HG03521 (cell line): ENCODE measurements around the gene GTF2H2.
A peak's percentile ranks its signal among the peaks of the same experiment; 100 is the strongest.
"Not testable (repeated sequence)": the region's sequence is repeated elsewhere in the genome, so short reads cannot be mapped to it uniquely, and the experiment has no call there.

ENCODE experiments used
- ATAC-seq: cut with Tn5 transposase; IDR thresholded peaks from one replicate; pipeline ENCODE4 v1.9.1; 2021; ENCODE audit warnings: mild to moderate bottlenecking, moderate library complexity; ENCODE audit not compliant: unreplicated experiment

GTF2H2 gene

DNA sequence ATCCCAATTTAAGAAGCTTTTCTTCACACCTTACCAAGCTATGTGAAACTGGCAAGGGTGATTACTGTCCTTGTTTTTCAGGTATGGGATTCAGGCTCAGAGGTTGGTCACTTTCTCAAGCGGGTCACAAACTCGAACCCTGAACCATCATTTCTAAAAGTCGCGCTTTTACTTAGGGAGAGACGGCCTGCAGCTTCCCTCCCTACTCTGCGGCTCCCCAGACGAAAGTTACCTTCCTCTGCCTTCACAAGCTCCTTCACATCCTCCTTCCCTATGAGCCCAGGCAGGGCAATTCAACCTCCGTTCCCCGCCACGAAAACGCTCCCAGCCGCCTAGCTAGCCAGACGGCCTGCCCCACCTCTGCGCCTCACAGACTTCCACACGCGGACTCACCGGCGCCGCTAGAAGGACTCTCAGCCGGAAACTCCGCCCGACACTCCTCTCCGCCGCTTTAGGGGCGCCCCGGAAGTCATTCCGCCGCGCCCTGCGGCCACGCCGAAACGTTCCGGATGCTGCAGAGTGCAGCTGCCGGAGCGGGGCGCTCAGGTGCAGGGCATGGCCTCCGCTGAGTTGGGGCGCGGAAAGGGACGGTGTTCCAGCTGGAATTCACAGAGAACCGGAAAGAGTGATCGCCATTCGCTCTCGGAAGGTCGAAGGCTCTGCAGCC, at the start of gene GTF2H2:
GTF2H2 (minus strand) TSS at position 415 of the 667 bp plus-strand sequence. CDS start 4,913 bp downstream, outside the sequence.
- peak; percentile 97 for ATAC-seq

DNA sequence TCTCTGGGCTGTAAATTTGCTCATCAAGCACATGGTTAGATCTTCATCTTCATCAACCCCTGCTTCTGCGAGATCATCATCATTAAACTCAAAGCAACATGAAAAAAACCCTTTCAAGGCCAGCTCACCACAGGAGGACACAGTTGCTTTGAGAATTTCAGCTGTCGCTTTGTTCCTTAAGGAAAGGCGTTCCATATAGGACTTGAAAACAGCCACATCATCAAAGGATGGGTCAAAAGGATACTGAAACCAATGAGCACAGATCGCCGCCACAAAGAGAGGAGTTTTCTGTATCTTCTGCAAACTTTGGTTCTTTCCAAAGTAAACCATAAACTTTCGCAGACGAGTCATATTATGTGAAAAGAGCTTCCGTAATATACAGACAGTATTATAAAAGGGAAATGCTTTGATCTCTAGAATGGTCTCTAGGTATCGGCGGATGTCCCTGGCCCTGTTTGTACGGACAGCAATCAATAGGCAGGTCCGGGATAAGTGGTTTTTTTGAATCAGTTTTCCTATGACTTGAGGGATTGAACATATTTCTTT, 42.3 kb upstream of the GTF2H2 start:
- not testable (repeated sequence) for ATAC-seq

DNA sequence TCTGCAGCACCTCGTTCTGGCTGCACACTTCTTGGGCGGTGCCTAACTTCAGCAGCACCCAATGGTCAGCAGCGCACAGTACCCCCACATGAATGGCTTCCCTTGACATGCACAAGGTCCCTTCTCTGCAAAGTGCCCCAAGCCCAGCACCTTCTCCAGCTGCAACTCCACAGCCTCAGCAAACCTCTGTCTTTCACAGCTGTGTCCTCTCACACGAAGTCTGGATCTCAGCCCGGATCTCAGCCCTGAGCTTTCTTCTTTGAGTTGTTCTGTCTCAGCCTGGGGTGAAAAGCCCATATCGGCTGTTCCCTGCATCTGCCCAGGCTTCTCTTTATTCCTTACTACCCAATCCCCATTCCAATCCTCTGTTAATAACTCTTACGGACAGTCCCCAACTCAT, 32.5 kb upstream of the GTF2H2 start:
- ATAC-seq, result not testable (repeated sequence)

DNA sequence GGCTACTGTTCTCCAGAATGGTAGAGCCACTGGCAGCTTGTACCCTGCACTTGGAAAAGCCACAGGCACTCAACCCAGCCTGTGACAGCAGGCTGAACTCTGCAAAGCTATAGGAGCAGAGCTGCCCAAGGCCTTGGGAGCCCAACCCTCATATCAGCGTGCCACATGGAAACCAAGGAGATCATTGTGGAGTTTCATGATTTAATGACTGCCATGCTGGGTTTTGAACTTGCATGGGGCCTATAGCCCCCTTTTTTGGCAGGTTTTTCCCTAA, 30.4 kb upstream of the GTF2H2 start:
- ATAC-seq, result not testable (repeated sequence)

DNA sequence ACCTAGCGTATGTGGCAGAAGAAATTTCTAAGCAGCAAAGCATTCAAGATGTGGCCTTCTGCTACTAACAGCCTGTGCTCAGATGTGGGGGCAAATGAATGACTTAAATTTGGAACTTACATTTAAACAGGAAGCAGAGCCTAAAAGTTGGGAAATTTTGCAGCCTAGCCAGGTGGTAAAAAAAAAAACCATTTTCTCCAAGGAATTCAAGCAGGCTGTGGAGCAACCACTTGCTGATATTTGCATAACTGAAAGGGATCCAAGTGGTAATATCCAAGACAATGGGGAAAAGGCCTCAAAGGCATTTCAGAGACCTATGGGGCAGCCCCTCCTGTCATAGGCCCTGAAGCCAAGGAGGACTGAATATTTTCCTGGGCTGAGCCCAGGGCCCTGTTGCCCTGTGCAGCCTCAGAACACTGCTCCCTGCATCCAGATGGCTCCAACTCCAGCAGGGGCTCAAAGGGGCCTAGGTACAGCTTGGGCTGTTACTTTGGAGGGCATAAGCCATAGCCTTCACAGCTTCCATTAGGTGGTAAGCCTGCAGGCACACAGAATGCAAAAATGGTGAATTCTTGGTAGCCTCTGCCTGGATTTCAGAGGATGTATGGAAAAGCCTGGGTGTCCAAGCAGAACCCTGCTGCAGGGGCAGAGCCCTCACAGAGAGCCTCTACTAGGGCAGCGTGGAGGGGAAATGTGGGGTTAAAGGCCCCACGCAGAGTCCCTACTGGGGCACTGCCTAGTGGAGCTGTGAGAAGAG, 29.9 kb upstream of the GTF2H2 start:
- ATAC-seq, result not testable (repeated sequence)

DNA sequence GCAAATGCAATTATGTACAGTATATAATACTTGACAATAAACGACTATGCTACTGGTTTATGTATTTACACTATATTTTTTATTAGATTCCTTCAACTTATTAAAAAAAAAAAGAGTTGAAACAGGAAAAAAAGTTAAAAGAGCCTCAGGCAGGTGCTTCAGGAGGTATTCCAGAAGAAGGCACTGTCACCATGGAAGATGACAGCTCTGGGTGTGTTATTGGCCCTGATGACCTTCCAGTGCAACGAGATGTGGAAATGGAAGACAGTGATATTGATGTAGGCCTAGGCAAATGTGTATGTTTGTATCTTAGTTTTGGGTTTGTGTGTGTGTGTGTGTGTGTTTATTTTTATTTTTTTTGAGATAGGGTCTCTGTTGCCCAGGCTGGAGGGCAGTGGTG, 22.3 kb upstream of the GTF2H2 start:
- not testable (repeated sequence) for ATAC-seq

DNA sequence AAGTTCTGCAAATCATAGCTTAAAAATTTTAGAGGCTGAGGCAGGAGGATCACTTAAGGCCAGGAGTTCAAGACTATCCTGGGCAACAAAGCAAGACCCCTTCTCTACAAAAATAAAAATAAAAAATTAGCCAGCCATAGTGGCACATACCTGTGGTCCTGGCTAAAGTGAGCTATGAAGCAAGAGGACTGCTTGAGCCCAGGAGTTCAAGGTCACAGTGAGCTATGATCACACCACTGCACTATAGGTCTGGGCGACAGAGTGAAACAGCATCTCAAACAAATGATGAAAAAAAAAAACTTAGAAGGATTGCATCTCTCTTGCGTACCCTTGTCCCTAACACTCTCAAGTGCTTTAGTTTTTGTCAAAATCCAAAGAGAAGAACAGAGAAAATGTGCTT, 21.3 kb upstream of the GTF2H2 start:
- not testable (repeated sequence) for ATAC-seq

DNA sequence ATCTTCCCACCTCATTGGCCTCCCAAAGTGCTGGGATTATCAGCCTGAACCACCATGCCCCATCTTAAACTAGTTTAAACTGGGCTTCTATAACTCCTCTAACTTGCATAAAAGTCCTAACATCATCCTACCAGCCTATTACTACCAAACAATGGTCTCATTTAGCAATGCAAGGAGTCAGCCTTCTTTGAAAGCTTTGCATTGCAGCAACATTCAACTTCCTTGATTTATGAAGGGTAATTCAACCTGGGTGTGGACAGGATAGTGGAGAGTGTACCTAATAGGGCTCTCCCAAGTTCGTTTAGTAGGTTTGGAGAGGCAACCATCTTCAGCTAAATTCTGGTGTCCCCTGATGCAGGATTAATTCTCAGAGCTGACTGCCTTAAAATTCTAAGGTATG, 18.7 kb upstream of the GTF2H2 start:
- ATAC-seq, result not testable (repeated sequence)

DNA sequence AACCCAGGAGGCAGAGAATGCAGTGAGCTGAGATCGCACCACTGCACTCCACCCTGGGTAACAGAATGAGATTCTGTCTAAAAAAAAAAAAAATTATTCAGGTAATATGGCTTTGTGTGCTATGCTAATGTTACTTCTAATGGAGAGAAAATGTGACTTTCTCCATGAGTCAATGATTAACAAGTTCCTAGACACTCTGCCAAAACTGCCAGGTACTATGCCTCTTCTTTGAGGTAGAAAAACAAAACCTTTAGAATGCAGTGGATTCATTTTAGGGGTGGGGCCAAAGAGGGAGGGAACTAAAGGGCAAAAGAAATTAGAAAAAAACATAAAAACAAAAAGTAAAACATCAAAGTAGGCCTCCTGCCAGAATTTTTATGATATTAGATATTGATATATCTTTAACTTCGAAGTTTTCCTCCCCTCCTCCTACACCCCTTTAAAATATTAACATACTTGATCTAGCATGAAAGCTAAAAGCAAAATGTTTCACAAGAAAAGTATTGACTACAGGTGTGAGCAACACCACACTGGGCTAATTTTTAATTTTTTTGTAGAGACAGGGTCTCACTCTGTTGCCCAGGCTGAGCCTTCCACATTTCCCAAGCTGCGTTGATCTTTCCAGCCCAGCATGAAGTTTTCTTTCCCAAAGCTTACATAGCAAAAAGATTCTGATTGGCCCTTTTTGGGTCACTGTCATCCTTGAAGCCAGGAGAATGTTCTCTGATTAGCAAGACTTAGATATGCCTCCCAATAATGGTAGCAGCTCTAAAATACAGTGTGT, 17.0 kb upstream of the GTF2H2 start:
- not testable (repeated sequence) for ATAC-seq

DNA sequence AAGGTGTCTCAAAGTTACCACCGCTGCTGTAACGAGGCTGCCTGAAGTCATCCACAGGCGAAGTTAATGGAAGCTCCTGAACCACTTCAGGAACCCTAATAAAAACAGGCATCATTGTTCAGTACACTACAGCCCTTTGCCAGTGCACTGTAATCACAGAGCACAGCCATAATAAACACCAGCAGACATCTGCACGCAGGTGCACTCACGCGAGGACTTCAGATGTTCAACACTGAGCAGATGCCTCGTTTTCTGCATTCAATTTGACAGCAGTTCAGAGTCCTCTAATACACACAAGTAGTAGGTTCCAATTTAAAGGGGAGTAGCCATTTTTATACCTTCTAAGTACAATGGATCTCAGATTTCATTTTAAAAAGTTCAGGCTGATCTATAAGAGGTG, 15.4 kb upstream of the GTF2H2 start:
- ATAC-seq, result not testable (repeated sequence)

DNA sequence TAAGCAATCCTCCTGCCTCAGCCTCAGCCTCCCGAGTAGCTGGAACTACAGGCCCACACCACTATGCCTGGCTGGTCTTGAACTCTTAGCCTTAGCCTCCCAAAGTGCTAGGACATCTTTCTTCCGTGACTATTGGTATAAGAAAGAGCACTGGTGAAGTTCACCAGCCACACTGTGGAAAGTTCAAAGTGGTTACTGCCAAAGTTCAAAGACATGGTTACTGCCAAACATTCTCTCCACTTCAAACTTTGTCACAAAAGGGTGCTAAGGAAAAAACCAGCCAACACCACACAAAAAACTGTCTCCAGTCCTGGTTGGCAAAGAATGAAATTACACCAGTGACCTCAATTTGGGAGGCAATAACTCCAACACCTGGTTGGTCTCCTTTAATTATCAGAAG, 14.9 kb upstream of the GTF2H2 start:
- not testable (repeated sequence) for ATAC-seq

DNA sequence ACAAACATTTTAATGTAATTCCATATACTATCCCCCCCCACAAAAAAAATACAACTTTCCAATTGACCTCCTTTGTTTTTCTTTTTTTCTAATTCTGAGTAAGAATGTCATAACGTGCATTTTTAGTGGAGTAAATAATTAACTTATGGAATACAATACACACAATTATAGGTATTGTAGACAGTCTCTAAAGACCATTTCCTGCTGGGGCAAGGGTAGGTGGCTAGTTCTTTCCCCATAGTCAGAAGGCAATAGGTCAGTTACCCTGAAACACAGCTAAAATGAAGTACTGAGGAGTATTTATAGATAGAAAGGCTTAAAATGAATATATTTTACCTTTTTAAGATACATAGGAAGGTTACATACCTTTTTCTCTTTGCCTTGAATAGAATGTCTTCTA, 6.2 kb downstream of the GTF2H2 start:
- ATAC-seq, result not testable (repeated sequence)

DNA sequence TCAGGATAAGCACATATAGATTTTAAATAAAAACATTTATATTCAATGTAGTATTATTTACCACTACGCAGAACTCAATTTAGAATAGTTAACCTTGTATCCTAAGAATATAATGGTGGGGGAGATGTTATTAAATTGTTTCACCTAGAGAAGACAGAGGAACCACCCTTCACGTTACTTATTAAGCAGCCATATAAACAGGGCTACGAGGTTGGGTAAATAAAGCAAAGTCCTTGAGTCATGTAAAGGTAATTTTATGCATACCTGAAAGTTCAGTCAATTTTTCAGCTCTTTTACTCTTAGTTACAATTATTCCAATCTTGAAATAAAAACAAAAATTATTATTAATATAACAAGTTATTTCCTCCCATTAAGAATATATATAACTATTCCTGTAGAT, 8.1 kb downstream of the GTF2H2 start:
- not testable (repeated sequence) for ATAC-seq

DNA sequence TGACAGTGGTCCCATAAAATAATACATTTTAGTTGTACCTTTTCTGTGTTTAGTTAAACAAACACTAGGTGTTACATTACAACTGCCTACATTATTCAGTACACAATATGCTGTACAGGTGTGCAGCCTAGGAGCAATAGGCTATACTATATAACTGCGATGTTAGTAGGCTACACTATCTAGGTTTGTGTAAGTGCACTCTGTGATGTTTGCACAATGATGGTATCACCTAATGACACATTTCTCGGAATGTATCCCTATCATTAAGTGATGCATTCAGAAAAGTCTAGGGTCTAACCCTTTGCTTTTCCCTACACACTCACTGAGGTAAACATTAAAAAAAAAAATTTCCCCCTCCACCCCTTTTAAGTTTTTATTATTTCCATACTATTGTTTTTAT, 22.7 kb downstream of the GTF2H2 start:
- not testable (repeated sequence) for ATAC-seq

DNA sequence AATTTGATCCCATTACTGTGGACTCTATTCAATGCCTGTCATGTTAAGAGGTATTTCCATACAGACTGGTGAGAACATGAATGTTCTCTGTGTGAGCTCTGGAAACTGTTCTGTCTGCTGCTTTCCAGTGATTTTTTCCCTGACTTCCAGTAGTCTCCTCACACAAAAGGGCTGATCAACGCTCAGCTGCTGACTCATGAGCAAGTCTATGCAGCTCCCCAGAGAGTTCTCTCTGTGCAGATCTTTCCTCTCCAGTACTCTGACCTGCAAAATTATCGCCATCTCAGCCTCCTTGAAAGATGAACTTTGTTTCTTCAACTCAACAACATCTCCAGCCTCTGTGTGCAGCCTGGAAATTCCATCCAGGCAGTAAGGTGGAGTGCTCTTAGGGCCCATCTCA, 23.3 kb downstream of the GTF2H2 start:
- not testable (repeated sequence) for ATAC-seq

DNA sequence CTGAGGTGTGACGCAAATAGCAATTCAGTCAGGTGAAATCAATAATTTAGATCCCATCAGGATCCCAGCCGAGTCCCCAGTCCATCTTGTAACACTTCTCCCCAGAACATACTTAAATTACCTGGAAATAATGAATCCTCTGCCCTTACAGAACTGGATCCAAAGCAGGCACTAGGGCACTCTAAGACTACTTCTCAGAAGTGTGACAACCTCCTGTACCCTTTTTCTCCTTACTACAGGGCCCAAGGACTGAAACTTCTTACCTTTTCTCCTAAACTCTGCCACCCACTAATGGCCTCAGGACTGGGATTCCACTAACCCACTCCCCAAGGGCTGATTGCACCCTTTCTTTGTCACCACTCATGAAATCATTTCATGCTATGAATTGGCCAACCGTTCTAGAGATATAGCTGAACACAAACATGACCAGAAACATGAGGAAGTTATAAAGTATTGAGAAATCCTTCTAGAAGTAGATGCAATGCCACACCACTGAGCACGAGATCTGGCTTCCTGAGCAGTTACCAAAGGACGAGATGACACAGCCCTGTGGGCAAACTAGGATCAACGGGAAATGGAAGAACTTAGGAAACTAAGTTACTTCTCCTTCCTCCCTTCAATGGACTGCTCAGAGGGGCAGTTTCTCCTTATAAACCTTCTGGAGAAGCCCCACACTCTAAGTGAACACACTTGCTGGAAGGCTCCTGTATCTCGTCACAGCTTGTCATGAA, 36.3 kb downstream of the GTF2H2 start:
- ATAC-seq, result not testable (repeated sequence)

DNA sequence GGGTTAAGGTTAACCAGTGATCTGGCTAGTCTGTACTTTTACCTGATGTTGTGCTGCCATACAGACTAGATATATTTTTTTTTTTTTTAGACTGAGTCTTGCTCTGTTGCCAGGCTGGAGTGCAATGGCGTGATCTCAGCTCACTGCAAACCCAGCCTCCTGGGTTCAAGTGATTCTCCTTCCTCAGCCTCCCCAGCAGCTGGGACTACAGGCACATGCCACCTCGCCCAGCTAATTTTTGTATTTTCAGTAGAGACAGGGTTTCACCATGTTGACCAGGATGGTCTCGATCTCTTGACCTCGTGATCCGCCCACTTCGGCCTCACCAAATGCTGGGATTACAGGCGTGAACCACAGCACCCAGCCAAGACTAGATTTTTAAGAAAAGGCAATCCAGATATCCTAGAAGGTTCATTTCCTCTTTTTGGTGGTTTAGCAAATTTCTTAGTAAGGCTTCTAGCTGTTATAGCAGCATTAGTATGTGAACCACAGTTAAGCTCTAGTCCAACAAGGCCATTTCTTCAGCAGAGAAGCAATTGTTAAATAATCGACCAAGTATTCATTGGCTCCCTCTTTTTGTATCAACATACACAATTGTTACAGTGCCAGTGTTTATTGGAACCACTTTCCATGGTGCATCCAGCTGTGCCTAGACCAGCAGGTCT, 42.1 kb downstream of the GTF2H2 start, which contains the start of gene NAIP:
NAIP (minus strand) TSS at position 51 of the 665 bp plus-strand sequence. CDS start 12,424 bp downstream, outside the sequence.
- not testable (repeated sequence) for ATAC-seq

DNA sequence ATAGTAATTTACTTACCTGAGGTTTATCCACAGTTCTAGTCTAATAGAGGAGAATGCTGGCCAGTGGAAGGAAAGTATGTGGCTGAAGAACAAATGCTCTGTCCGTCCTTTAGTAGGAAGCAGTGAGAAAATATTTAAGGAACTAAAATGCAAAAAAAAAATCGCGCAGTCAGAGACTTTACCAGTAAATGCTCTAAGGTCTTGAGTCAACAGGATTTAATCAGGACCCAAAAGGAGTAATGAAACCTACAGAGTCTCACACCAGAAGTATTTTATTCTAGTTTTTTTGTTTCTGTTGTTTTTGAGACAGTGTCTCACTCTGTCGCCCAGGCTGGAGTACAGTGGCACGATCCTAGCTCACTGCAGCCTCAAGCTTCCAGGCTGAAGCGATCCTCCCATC, 46.8 kb downstream of the GTF2H2 start:
- ATAC-seq, result not testable (repeated sequence)

DNA sequence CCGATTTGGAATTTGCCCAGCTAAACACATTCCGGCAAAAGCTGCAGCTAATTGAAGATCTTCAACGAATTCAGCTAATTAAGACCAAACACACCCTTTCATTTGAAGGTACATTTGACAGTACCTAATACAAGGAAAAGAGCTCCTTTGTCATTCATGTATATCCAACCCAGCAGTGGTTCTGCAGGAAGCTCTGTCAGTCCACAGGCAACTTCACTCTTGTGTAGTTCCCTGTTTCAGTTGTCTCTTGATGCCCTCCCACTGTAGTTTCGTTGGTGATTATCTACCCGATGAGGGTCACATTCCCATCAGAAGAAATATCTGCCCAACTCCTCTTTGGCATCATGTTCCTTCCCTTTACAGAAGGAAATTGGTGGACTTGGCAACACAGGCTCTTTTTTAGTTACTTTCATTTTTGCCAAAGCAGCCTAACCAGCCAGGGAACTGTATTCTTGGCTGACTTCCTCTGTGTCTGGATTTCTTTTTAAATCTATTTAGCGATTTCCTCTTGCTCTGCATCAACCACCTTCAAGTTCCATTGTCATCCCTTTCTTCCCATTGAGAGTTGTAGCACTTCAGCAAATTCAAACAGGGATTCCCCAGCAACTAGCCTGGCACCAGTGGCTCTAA, 49.0 kb downstream of the GTF2H2 start:
- ATAC-seq, result not testable (repeated sequence)

DNA sequence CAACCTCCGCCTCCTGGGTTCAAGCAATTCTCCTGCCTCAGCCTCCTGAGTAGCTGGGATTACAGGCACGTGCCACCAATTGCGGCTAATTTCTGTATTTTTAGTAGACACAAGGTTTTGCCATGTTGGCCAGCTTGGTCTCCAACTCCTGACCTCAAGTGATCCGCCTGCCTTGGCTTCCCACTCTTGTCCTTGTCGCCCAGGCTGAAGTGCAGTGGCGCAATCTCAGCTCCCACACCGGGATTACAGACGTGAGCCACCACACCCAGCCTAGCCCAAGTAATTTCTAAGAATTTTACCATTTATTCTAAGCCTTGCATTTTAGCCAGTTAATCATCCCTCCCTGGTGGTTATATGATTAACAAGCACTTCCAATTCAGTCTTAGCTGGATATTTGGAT, 53.3 kb downstream of the GTF2H2 start:
- no peak for ATAC-seq
